Measurements from ENCODE around the gene THAP4. TPM values are rescaled to one million over a fixed set of nuclear protein-coding genes. Genes with fewer than 3 reads are reported as not detected.

The THAP4 gene
- total RNA-seq, 1 donor from 2014 or later, result 68.8 TPM

Other genes with a start within 250 kb of the THAP4 start
- gene STK25, start 128.6 kb downstream of the THAP4 start, total RNA-seq, result 89.1 TPM
- 2.4 TPM for gene BOK, start 78.4 kb downstream of the THAP4 start, total RNA-seq
- gene ATG4B, start 535 bp upstream of the THAP4 start, total RNA-seq, result 39.9 TPM
- 10.6 TPM for gene DTYMK, start 49.7 kb upstream of the THAP4 start, total RNA-seq
- 20.0 TPM for gene ING5, start 64.9 kb upstream of the THAP4 start, total RNA-seq
- 17.8 TPM for gene D2HGDH, start 97.5 kb upstream of the THAP4 start, total RNA-seq
- not detected for gene GAL3ST2, start 139.7 kb upstream of the THAP4 start, total RNA-seq
- not detected for gene NEU4, start 172.0 kb upstream of the THAP4 start, total RNA-seq
- gene PDCD1, start 221.7 kb upstream of the THAP4 start, total RNA-seq, result 3.3 TPM
- gene RTP5, start 232.6 kb upstream of the THAP4 start, total RNA-seq, result not detected

All from left ventricle myocardium inferior (tissue), 1 donor.